SK-N-MC (cell line): ENCODE results near the gene CD40.

Experiments
- DNase-seq: peaks from one replicate; pipeline ENCODE4 v3.0.0-alpha.2; 2011; ENCODE audit warnings: low read depth, low spot score
- H3K27ac ChIP-seq: fragments of 200-600 bp; sonication (generic); 2 replicates; pipeline ENCODE4 v1.5.1; 2016; ENCODE audit warnings: mixed run types
- H3K36me3 ChIP-seq: fragments of 200-600 bp; sonication (generic); 2 replicates; pipeline ENCODE4 v1.6.1; 2017; ENCODE audit warnings: antibody characterized with exemption, low read length, mixed read lengths; ENCODE audit not compliant: insufficient read depth
- H3K4me3 ChIP-seq: fragments of 200-600 bp; sonication (generic); 2 replicates; pipeline ENCODE4 v1.5.1; 2016
- H3K9ac ChIP-seq: fragments of 200-600 bp; sonication (generic); 2 replicates; pipeline ENCODE4 v1.8.0; 2017; ENCODE audit warnings: mixed run types, mixed read lengths; ENCODE audit not compliant: insufficient read length
- H3K9me3 ChIP-seq: fragments of 200-600 bp; sonication (generic); 2 replicates; pipeline ENCODE4 v1.6.1; 2017; ENCODE audit warnings: low read depth, mild to moderate bottlenecking, antibody characterized with exemption, low read length, moderate library complexity, mixed read lengths
- EZH2 ChIP-seq: fragments of 200-600 bp; sonication (generic); IDR thresholded peaks from one replicate; pipeline ENCODE4 v1.6.1; 2017; ENCODE audit warnings: antibody characterized with exemption
- FOXP2 ChIP-seq: optimal IDR thresholded peaks from 2 replicates; pipeline ENCODE3; 2011; ENCODE audit warnings: mild to moderate bottlenecking, moderate library complexity; ENCODE audit not compliant: insufficient read depth; ENCODE audit errors: extremely low read length, control extremely low read depth
- POLR2AphosphoS5 ChIP-seq: IDR thresholded peaks from 2 replicates; pipeline ENCODE4 v1.6.1; 2012; ENCODE audit warnings: mild to moderate bottlenecking, low read depth, low read length, borderline replicate concordance

Gene CD40

GRCh38 chr20:46169245-46170171, 51.4 kb downstream of the CD40 start:
- TF ChIP-seq POLR2AphosphoS5 (no peak), FOXP2 (no peak), EZH2 (no peak)
- H3K36me3 ChIP-seq: no peaks in the 10 kb centered on the region
- no peaks in the 10 kb centered on the region for H3K9me3 ChIP-seq
- H3K4me3 ChIP-seq: no peak overlapping the region
- no peak for DNase-seq
- no peak overlapping the region for H3K27ac ChIP-seq
- H3K9ac ChIP-seq: no peak overlapping the region

- H3K36me3 ChIP-seq: no peaks in the 10 kb centered on the region
- no peak for DNase-seq
- no peaks in the 10 kb centered on the region for H3K9me3 ChIP-seq
- no peak for TF ChIP-seq POLR2AphosphoS5
- no peak for TF ChIP-seq EZH2
- no peak for TF ChIP-seq FOXP2
- no peak overlapping the region for H3K27ac ChIP-seq
- H3K9ac ChIP-seq: no peak overlapping the region
- no peak overlapping the region for H3K4me3 ChIP-seq
These were observed 53.4 kb downstream of the CD40 start for GRCh38 chr20:46171476-46171875.

GRCh38 chr20:46171909-46172308, 53.8 kb downstream of the CD40 start:
- H3K27ac ChIP-seq: no peak overlapping the region
- H3K4me3 ChIP-seq: no peak overlapping the region
- no peaks in the 10 kb centered on the region for H3K36me3 ChIP-seq
- TF ChIP-seq POLR2AphosphoS5 (no peak), EZH2 (no peak), FOXP2 (no peak)
- H3K9ac ChIP-seq: no peak overlapping the region
- H3K9me3 ChIP-seq: no peaks in the 10 kb centered on the region
- no peak for DNase-seq

GRCh38 chr20:46172455-46172854, 54.3 kb downstream of the CD40 start:
- H3K36me3 ChIP-seq: no peaks in the 10 kb centered on the region
- no peak overlapping the region for H3K27ac ChIP-seq
- no peak for DNase-seq
- no peak for TF ChIP-seq EZH2
- H3K9ac ChIP-seq: no peak overlapping the region
- no peaks in the 10 kb centered on the region for H3K9me3 ChIP-seq
- H3K4me3 ChIP-seq: no peak overlapping the region

GRCh38 chr20:46172961-46173536, 54.9 kb downstream of the CD40 start:
- H3K9me3 ChIP-seq: no peaks in the 10 kb centered on the region
- H3K4me3 ChIP-seq: no peak overlapping the region
- TF ChIP-seq FOXP2 (no peak), POLR2AphosphoS5 (no peak), EZH2 (no peak)
- H3K9ac ChIP-seq: no peak overlapping the region
- H3K27ac ChIP-seq: no peak overlapping the region
- no peaks in the 10 kb centered on the region for H3K36me3 ChIP-seq
- no peak for DNase-seq

- no peak for DNase-seq
- H3K4me3 ChIP-seq: no peak overlapping the region
- no peak overlapping the region for H3K27ac ChIP-seq
- H3K36me3 ChIP-seq: no peaks in the 10 kb centered on the region
- no peak for TF ChIP-seq POLR2AphosphoS5
- TF ChIP-seq EZH2: no peak
- TF ChIP-seq FOXP2: no peak
- H3K9me3 ChIP-seq: no peaks in the 10 kb centered on the region
- no peak overlapping the region for H3K9ac ChIP-seq
These were observed 55.7 kb downstream of the CD40 start for GRCh38 chr20:46173652-46174468.

- no peak for DNase-seq
- H3K4me3 ChIP-seq: no peak overlapping the region
- H3K36me3 ChIP-seq: no peaks in the 10 kb centered on the region
- no peak for TF ChIP-seq FOXP2
- no peak for TF ChIP-seq EZH2
- no peak for TF ChIP-seq POLR2AphosphoS5
- H3K9ac ChIP-seq: no peak overlapping the region
- no peaks in the 10 kb centered on the region for H3K9me3 ChIP-seq
- no peak overlapping the region for H3K27ac ChIP-seq
These were observed 56.5 kb downstream of the CD40 start for GRCh38 chr20:46174469-46175126.

- TF ChIP-seq POLR2AphosphoS5 (no peak), EZH2 (no peak), FOXP2 (no peak)
- H3K9me3 ChIP-seq: no peaks in the 10 kb centered on the region
- H3K4me3 ChIP-seq: no peak overlapping the region
- no peak for DNase-seq
- no peak overlapping the region for H3K9ac ChIP-seq
- no peaks in the 10 kb centered on the region for H3K36me3 ChIP-seq
- no peak overlapping the region for H3K27ac ChIP-seq
These were observed 57.0 kb downstream of the CD40 start for GRCh38 chr20:46175127-46175494.
